HepG2 (cell line): ENCODE data around the gene COX5B. TPM values are rescaled to one million over a fixed set of nuclear protein-coding genes. Genes with fewer than 3 reads are reported as not detected.

Experiments
- AFF4 ChIP-seq: sonication (generic); formaldehyde crosslinking; IDR thresholded peaks from 2 replicates; pipeline ENCODE4 v1.4.0; 2020; ENCODE audit warnings: missing genetic modification reagents
- CEBPB ChIP-seq: IDR thresholded peaks from 2 replicates; pipeline ENCODE4 v1.6.1; 2011; ENCODE audit warnings: low read depth, low read length, improper control_type of control experiment, borderline replicate concordance
- CEBPZ ChIP-seq: IDR thresholded peaks from 2 replicates; pipeline ENCODE4 v1.6.1; 2012; ENCODE audit warnings: low read length, improper control_type of control experiment
- CREBL2 ChIP-seq: sonication (generic); formaldehyde crosslinking; IDR thresholded peaks from 2 replicates; pipeline ENCODE4 v1.8.1; 2023; ENCODE audit warnings: missing genetic modification reagents, mild to moderate bottlenecking, borderline replicate concordance
- FOXC1 ChIP-seq: sonication (generic); formaldehyde crosslinking; IDR thresholded peaks from 2 replicates; pipeline ENCODE4 v1.8.0; 2022; ENCODE audit warnings: mild to moderate bottlenecking, missing genetic modification reagents, borderline replicate concordance
- MAFK ChIP-seq, 2 experiments: IDR thresholded peaks in 1 of 2; conservative IDR thresholded peaks in 1 of 2; 2 replicates each; pipeline ENCODE4 v1.6.1; 2011; ENCODE audit warnings: improper control_type of control experiment in 2 of 2, low read length in 2 of 2
- NR2F2 ChIP-seq: IDR thresholded peaks from 2 replicates; pipeline ENCODE4 v1.6.1; 2012; ENCODE audit warnings: low read depth, inconsistent platforms, borderline replicate concordance
- PAXIP1 ChIP-seq: sonication (generic); formaldehyde crosslinking; conservative IDR thresholded peaks from 2 replicates; pipeline ENCODE4 v1.4.0; 2020; ENCODE audit warnings: mild to moderate bottlenecking, missing genetic modification reagents, moderate library complexity
- PITX1 ChIP-seq: sonication (generic); formaldehyde crosslinking; IDR thresholded peaks from 2 replicates; pipeline ENCODE4 v1.5.1; 2020; ENCODE audit warnings: mild to moderate bottlenecking, missing genetic modification reagents
- PLSCR1 ChIP-seq: sonication (generic); formaldehyde crosslinking; IDR thresholded peaks from 2 replicates; pipeline ENCODE4 v1.5.0; 2020; ENCODE audit warnings: missing genetic modification reagents, mild to moderate bottlenecking, borderline replicate concordance
- TCF7L2 ChIP-seq: IDR thresholded peaks from 2 replicates; pipeline ENCODE4 v1.6.1; 2011; ENCODE audit warnings: mild to moderate bottlenecking, low read depth, low read length, moderate library complexity
- ZBTB2 ChIP-seq: sonication (generic); formaldehyde crosslinking; IDR thresholded peaks from 2 replicates; pipeline ENCODE4 v1.8.0; 2022; ENCODE audit warnings: low read depth, missing genetic modification reagents
- ZC3H4 ChIP-seq: sonication (generic); formaldehyde crosslinking; IDR thresholded peaks from 2 replicates; pipeline ENCODE4 v1.4.0; 2020; ENCODE audit warnings: missing genetic modification reagents, borderline replicate concordance
- ZNF432 ChIP-seq: sonication (generic); formaldehyde crosslinking; IDR thresholded peaks from 2 replicates; pipeline ENCODE4 v1.5.0; 2020; ENCODE audit warnings: missing genetic modification reagents, mild to moderate bottlenecking, borderline replicate concordance
- polyA plus RNA-seq, 8 experiments: library from polyadenylated mRNA; depleted of rRNA in 3 of 8; stranded (reverse) in 7 of 8; unstranded in 1 of 8; fragments of >200 nt; fragmentation: Illumina TruSeq in 4 of 8; extraction: Trizol in 4 of 8; gene quantifications; 2 replicates each; pipeline versions ENCODE4 v1.2.1 to v1.2.3, GENCODE V29; 2011 to 2016; ENCODE audit warnings: low read depth in 4 of 8, missing spikeins in 1 of 8, mixed read lengths in 1 of 8; ENCODE audit not compliant: insufficient read depth in 1 of 8
- total RNA-seq, 5 experiments: library from RNA; depleted of rRNA; stranded (reverse); fragments of >200 nt; fragmentation: Illumina TruSeq; extraction: Trizol; gene quantifications; 2 replicates each; pipeline ENCODE4 v1.2.3, GENCODE V29; 2016; ENCODE audit warnings: low read depth in 1 of 5

Gene COX5B
- total and polyA plus RNA-seq, 2 of the 13 experiments (the other 11 are each of a cell fraction or from before 2014, with no cell fraction given) = 453 to 536 TPM

GRCh38 chr2:97663962-97664635 is 18.2 kb downstream of the COX5B start, which contains the start of gene ACTR1B (continued):
- TF ChIP-seq AFF4 = no peak
- TF ChIP-seq PAXIP1 (CRISPR knock-in tag) = peak; percentile 14
- peak; percentile 78 for TF ChIP-seq ZBTB2 (CRISPR knock-in tag)
- TF ChIP-seq CEBPZ = no peak
- TF ChIP-seq TCF7L2 = no peak
- no peak for TF ChIP-seq PITX1 (CRISPR knock-in tag)
- no peak for TF ChIP-seq PLSCR1
- no peak for TF ChIP-seq ZNF432 (CRISPR knock-in tag)
- TF ChIP-seq MAFK (conservative IDR thresholded peaks at IDR 0.05 in 1 of 2, IDR thresholded peaks at IDR 0.05 in 1 of 2; ENCODE audit: low read length in 2 of 2) = peak; percentile 72 to 75
- TF ChIP-seq FOXC1 (CRISPR knock-in tag) = 0 out of 2 replicates have a peak, but pooled peaks have one; percentile 52
- TF ChIP-seq ZC3H4 (CRISPR knock-in tag) = no peak
- TF ChIP-seq NR2F2 = peak; percentile 48; the same call in 1 of the 2 replicates
- TF ChIP-seq CEBPB = peak; percentile 43; the same call in 1 of the 2 replicates
- no peak; the same call in 1 of the 2 replicates for TF ChIP-seq CREBL2 (CRISPR knock-in tag)
